Measurements from ENCODE around the gene SERTAD2.

The SERTAD2 gene

DNA sequence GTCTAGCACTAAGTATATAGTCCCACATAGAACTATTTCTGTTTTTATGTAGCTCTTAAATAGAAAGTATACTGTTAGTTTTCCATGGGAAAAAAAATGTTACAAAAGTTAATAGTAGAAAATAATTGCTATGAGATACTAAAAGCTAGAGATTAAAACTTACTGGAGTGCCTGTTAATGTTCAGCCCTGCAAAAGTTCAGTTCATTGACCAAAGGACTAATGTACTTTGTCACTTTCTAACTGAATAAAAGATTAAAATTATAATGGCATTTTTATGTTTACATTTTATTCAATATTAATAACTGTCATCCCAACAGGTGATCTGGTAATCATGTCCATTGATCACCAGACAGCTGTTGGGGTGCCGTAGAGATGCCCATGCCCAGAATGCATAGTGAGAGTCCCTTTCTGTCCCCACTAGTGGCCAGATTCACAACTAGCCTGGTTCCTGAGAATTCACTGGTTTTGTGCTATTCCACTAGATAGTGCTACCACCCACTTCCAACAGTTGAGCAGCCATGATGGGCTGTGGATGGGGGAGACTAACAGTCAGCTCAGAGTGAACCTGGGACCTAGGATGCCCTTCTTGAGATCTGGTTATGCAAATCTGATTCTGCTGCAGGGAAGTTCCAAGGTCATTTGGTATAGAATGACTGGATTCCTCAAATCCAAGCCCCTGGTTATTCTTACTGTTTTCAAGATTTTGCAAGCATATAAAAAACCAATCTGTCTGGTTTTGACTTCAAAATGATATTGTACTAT is 71.8 kb downstream of the SERTAD2 start:
- no peak for DNase-seq (ENCODE audit: low read depth)

All from non-pigmented ciliary epithelial cell (primary cell).